Activated T-cell treated with anti-CD3 and anti-CD28 coated beads, Interleukin-2, amount 50 U/mL, for 72 hours (primary cell): ENCODE measurements around the gene DAPP1. TPM values are rescaled to one million over a fixed set of nuclear protein-coding genes. Genes with fewer than 3 reads are reported as not detected.

Source experiments
- ATAC-seq, 2 donors: fragments of 150-1000 bp; cut with Tn5 transposase; replicated peaks in 1 of 2; 2 replicates each; pipeline ENCODE4 v1.10.0; 2021; ENCODE audit warnings: moderate library complexity in 2 of 2, mild to moderate bottlenecking in 1 of 2
- DNase-seq, 2 donors: peaks; one replicate each; pipeline ENCODE4 v3.0.0; 2021 to 2022; ENCODE audit warnings: mixed read lengths in 1 of 2
- H3K27ac Mint-ChIP-seq: one replicate; pipeline ENCODE4 v1.8.0; 2022; ENCODE audit warnings: mild to moderate bottlenecking, moderate library complexity, mixed read lengths
- H3K27me3 Mint-ChIP-seq: one replicate; pipeline ENCODE4 v1.8.0; 2022; ENCODE audit warnings: low read depth, mixed read lengths
- H3K36me3 Mint-ChIP-seq, 2 donors: one replicate each; pipeline ENCODE4 v1.8.0; 2022; ENCODE audit warnings: mixed read lengths in 2 of 2, mild to moderate bottlenecking in 1 of 2; ENCODE audit not compliant: insufficient read depth in 2 of 2
- H3K4me1 Mint-ChIP-seq: one replicate; pipeline ENCODE4 v1.8.0; 2022; ENCODE audit warnings: low read depth, mixed read lengths
- H3K4me3 Mint-ChIP-seq, 2 donors: one replicate each; pipeline ENCODE4 v1.8.0; 2022; ENCODE audit warnings: mild to moderate bottlenecking in 2 of 2, mixed read lengths in 2 of 2, moderate library complexity in 2 of 2
- H3K9me3 Mint-ChIP-seq, 2 donors: one replicate each; pipeline ENCODE4 v1.8.0; 2022; ENCODE audit warnings: mixed read lengths in 2 of 2
- total RNA-seq, 2 donors: library from RNA; stranded (reverse); gene quantifications; one replicate each; pipeline ENCODE4 v1.2.3, GENCODE V29; 2022

Gene DAPP1
- total RNA-seq, 2 donors from 2014 or later, result 40.7 to 48.1 TPM

DNA sequence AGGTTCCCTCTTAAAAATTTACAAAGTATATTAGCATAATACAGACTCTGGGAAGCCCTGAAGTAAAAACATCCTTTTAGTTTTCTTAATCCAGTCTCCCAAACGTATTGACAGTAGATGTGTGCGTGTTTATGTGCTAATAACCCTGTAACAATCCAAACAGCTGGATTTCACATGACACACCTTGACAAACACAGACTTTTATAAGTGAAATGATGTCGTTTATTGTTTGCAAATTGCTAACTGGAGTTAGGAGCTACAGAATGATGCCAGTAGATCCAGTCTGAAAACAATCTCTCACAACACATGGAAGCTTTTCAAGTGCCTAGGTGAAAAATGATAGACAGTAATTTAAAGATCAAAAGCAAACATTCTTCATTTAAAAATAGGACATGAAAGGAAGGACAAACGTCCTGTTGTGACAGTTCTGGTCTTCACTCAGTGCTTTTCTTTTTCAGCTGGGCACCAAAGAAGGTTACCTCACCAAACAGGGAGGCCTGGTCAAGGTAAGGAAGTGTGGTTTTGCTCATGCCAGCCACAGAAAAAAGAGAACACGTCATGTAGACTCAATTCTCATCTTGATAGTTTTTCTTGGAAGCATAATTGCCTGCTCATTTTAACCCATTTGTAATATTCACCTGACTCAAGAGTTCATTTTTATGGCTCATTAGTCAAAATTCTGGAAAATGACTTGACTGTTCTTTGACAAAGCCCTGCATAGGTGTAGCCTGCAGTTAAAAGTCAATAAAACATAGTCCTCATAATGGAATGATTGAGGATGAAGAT is 44.7 kb downstream of the DAPP1 start:
- no peaks in the 10 kb centered on the region for H3K9me3 Mint-ChIP-seq
- H3K27me3 Mint-ChIP-seq, result no peaks in the 10 kb centered on the region
- ATAC-seq (peak; percentile 88 to 92), DNase-seq (peak; percentile 53 to 59)
- H3K4me3 Mint-ChIP-seq, result peak overlapping the region; percentile 4 to 70
- peaks cover 3 to 21% of the 10 kb centered on the region in 2 donors for H3K36me3 Mint-ChIP-seq
- peaks cover 62% of the 10 kb centered on the region for H3K4me1 Mint-ChIP-seq
- H3K27ac Mint-ChIP-seq, result peak overlapping the region; percentile 88

DNA sequence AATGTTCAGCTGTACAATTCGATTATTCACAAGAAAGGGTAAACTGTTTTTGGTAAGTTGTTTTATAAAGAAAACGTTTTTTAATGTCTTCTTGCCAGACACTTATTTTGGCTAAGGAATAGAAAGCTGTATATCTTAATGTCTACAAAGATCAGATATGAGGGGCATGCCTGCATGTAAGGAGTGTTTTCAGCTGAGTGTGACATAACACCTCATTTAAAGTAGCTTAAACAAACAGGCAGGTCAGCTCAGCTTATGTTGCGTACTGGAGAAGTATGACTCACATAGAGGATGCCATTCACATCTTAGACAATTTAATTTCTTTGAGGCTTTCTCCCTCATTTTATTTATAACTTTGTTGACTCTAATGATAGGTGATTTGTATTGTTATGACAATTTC is 47.2 kb downstream of the DAPP1 start:
- no peaks in the 10 kb centered on the region for H3K27me3 Mint-ChIP-seq
- DNase-seq (no peak), ATAC-seq (no peak)
- peaks cover 8 to 30% of the 10 kb centered on the region in 2 donors for H3K36me3 Mint-ChIP-seq
- no peak overlapping the region for H3K27ac Mint-ChIP-seq
- H3K4me1 Mint-ChIP-seq, result peaks cover 51% of the 10 kb centered on the region
- no peak overlapping the region for H3K4me3 Mint-ChIP-seq
- no peaks in the 10 kb centered on the region for H3K9me3 Mint-ChIP-seq

DNA sequence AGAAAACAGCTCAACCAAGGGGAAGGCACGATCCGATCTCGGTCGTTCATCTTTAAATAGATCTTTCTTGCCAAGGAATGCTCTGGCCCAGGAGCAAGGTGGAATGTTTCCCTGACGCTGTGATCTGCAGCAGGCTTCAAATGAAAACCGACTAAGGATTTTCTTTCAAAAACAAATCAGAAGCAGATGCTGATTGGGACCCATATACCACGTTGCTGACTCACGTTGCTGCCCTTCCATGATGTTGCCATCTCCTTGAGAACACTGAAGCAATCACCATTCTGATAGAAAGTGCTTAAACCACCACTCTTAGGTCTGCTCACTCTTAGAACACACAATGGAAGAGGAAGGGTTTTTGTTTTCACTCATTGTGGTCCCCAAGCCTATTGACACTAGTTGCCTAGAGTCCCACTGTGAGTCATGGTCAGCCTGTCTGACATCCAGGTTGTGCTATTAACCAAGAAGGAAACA is 51.5 kb downstream of the DAPP1 start:
- ATAC-seq, result peak; percentile 97 to 99
- DNase-seq, result peak; percentile 51 to 59
- Mint-ChIP-seq H3K9me3 (peaks cover 0 to 2% of the 10 kb centered on the region in 2 donors), H3K4me1 (peaks cover 41% of the 10 kb centered on the region), H3K27me3 (no peaks in the 10 kb centered on the region), H3K27ac (peak overlapping the region; percentile 40), H3K36me3 (peaks cover 12 to 34% of the 10 kb centered on the region in 2 donors), H3K4me3 (peak overlapping the region; percentile 41 to 58)

DNA sequence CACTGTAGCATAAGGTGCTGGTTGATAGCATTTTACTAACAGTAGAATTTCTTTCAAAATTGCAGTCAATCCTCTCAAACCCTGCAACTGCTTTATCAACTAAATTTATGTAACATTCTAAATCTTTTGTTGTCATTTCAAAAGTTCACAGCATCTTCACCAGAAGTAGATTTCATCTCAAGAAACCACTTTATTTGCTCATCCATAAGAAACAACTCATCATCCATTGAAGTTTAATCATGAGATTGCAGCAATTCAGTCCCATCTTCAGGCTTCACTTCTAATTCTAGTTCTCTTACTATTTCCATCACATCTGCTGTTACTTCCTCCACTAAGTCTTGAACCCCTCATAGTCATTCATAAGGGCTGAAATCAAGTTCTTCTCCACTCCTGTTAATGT is 55.9 kb downstream of the DAPP1 start:
- no peak overlapping the region for H3K27ac Mint-ChIP-seq
- ATAC-seq, result no peak

DNA sequence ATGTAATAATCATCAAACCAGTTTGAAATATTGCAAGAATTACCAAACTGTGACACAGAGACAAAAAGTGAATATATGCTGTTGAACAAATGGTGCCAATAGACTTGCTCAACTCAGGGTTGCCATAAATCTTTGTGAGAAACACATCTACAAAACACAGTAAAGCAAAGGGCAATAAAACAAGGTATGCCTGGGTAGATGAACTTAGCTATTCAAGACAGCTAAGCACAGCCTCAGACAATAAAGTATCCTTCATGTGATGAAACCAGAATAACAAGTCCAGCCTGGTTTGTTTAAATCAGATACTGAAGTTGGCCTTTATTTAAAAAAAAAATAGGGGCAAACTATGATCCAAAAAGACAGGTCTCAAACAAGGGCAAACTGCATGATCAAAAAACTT is 58.4 kb downstream of the DAPP1 start:
- no peak for ATAC-seq
- H3K27me3 Mint-ChIP-seq, result no peaks in the 10 kb centered on the region
- H3K4me3 Mint-ChIP-seq, result no peak overlapping the region
- no peak for DNase-seq
- no peak overlapping the region for H3K27ac Mint-ChIP-seq
- peaks cover 0 to 2% of the 10 kb centered on the region in 2 donors for H3K9me3 Mint-ChIP-seq
- peaks cover 7 to 14% of the 10 kb centered on the region in 2 donors for H3K36me3 Mint-ChIP-seq
- H3K4me1 Mint-ChIP-seq, result peaks cover 22% of the 10 kb centered on the region

More for the DNA sequence above, 55.9 kb downstream of the DAPP1 start:
- no peaks in the 10 kb centered on the region for H3K27me3 Mint-ChIP-seq
- no peak for DNase-seq
- H3K4me1 Mint-ChIP-seq, result peaks cover 33% of the 10 kb centered on the region
- peaks cover 12 to 22% of the 10 kb centered on the region in 2 donors for H3K36me3 Mint-ChIP-seq
- H3K4me3 Mint-ChIP-seq, result no peak overlapping the region
- peaks cover 0 to 2% of the 10 kb centered on the region in 2 donors for H3K9me3 Mint-ChIP-seq

DNA sequence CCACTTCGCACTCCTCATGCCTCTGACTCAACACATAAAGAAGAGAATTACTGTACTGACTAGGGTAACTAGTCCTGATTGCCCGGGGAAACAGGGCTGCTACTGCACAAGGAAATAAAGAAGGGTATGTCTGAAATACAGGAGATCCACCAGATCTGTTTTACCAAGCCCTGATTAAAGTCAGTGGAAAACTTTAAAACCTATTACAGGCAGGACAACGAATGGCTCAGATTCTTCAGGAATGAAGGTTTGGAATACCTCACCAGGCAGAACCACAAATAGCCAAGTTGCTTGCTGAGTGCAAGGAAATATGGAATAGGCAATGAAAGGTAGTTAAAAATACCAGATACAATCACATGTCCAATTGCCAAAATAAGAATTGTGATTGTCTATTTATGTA is 60.3 kb downstream of the DAPP1 start:
- H3K9me3 Mint-ChIP-seq, result no peaks in the 10 kb centered on the region
- H3K4me1 Mint-ChIP-seq, result peaks cover 16% of the 10 kb centered on the region
- H3K27ac Mint-ChIP-seq, result peak overlapping the region; percentile 7
- H3K27me3 Mint-ChIP-seq, result no peaks in the 10 kb centered on the region
- H3K4me3 Mint-ChIP-seq, result no peak overlapping the region
- ATAC-seq (no peak), DNase-seq (no peak)
- peaks cover 7 to 15% of the 10 kb centered on the region in 2 donors for H3K36me3 Mint-ChIP-seq

DNA sequence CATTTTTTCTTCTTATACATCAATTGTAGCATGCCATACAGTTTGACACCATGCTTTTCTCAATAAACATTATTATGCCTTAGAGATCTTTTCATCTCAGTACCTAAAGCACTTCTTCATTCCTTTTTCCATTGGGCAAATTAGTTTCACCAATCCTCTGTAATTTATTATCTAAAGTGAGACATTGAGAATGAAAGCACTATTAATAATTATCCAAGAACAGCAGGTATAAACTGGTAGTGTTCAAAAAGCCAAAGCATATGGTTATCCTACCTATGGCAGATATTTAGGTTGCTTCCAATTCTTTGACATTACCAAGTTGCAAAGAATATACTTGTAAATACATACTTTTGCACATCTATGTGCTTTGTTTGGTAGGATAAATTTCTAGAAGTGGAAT is 62.0 kb downstream of the DAPP1 start:
- peaks cover 3 to 12% of the 10 kb centered on the region in 2 donors for H3K36me3 Mint-ChIP-seq
- no peak for ATAC-seq
- no peak for DNase-seq

DNA sequence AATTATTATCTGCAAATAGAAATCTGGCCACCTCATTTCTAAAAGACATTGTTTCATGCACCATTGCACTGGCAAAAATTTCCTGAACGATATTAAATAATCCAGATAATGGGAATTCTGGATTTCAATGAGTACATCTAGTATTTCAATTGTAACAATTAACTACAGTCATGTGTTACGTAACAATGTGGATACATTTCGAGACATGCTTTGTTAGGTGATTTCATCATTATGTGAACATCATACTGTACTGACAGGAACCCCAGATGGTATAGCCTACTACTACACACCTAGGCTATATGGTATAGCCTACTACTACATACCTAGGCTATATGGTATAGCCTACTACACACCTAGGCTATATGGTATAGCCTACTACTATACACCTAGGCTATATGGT is 62.8 kb downstream of the DAPP1 start:
- Mint-ChIP-seq H3K27me3 (no peaks in the 10 kb centered on the region), H3K27ac (peak overlapping the region; percentile 60), H3K4me3 (no peak overlapping the region), H3K36me3 (peaks cover 3 to 11% of the 10 kb centered on the region in 2 donors), H3K4me1 (no peaks in the 10 kb centered on the region), H3K9me3 (no peaks in the 10 kb centered on the region)
- no peak for DNase-seq
- no peak for ATAC-seq

More for the DNA sequence above, 62.0 kb downstream of the DAPP1 start:
- no peaks in the 10 kb centered on the region for H3K27me3 Mint-ChIP-seq
- H3K4me1 Mint-ChIP-seq, result no peaks in the 10 kb centered on the region
- peak overlapping the region; percentile 50 for H3K27ac Mint-ChIP-seq
- no peaks in the 10 kb centered on the region for H3K9me3 Mint-ChIP-seq
- no peak overlapping the region for H3K4me3 Mint-ChIP-seq

DNA sequence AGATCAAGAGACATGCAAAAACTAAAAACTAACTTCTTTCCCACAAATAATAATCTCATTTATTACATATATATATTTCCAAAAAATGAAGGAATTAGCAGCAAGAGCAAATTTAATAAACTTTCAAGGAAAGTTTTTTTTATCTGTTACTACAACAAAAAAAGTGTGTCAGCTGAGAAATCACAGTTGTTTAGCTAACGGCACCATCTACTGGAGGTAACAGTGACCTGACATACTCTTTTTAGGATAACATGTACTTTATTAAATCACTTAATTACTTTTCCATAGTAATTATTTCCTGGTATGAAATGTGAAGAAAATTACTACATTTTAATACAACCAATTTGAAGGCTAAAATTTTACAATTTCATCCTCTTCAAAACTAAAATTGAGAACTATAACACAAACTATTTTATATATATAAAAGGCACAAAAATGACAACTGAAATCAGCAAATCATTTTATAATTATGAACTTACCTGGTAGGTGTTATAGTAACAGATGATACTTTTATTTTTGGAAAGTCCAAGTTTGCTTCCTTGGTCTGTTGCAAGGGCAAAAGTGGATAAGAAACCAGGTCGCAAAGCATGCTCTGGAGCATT is 68.5 kb downstream of the DAPP1 start:
- Mint-ChIP-seq H3K4me3 (no peak overlapping the region), H3K27ac (no peak overlapping the region), H3K36me3 (peaks cover 0 to 14% of the 10 kb centered on the region in 2 donors), H3K4me1 (peaks cover 2% of the 10 kb centered on the region), H3K27me3 (no peaks in the 10 kb centered on the region), H3K9me3 (no peaks in the 10 kb centered on the region)
- DNase-seq, result peak; percentile 28 to 34
- ATAC-seq, result no peak

DNA sequence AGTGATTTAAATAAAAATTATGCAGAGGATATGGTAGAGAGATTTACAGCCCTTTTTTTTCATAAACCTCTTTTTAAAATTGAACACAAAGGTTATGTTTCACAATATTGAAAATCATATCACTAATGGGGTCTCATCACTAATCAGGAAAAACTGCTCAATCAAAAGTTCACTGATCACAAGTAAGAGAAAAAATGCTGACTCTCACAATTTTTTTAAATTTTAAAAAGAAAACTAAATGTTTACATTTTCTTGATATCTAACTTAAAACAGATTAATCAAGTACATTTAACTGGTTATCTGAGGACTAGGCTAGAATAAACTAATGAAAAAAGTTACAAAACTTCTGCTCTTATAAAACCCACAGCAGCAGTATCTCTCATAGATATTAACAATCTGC is 69.1 kb downstream of the DAPP1 start:
- no peak for DNase-seq
- Mint-ChIP-seq H3K9me3 (no peaks in the 10 kb centered on the region), H3K27me3 (no peaks in the 10 kb centered on the region), H3K4me1 (peaks cover 7% of the 10 kb centered on the region), H3K36me3 (peaks cover 0 to 11% of the 10 kb centered on the region in 2 donors), H3K4me3 (no peak overlapping the region), H3K27ac (no peak overlapping the region)
- ATAC-seq, result no peak

DNA sequence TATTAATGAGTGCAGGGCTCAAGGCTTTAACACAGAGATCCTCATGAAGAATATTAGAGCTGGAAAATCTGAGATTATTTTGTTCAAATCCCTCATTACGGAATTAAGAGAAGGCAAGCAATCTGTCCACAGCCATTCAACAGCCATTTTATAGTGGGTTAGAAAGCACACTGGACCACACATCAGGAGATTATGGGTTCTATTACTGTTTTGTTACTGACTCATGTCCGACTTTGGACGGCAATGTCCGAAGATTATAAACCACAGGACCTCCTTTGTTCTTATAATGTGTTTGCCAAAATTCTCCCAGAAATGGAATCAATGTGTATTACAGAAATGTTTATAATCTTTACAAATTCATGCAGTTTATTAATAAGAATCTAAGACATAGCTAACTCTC is 69.5 kb downstream of the DAPP1 start:
- H3K4me1 Mint-ChIP-seq, result peaks cover 11% of the 10 kb centered on the region
- H3K9me3 Mint-ChIP-seq, result no peaks in the 10 kb centered on the region
- DNase-seq (no peak), ATAC-seq (no peak)
- H3K36me3 Mint-ChIP-seq, result peaks cover 0 to 11% of the 10 kb centered on the region in 2 donors
- no peak overlapping the region for H3K27ac Mint-ChIP-seq
- H3K27me3 Mint-ChIP-seq, result no peaks in the 10 kb centered on the region
- H3K4me3 Mint-ChIP-seq, result no peak overlapping the region

DNA sequence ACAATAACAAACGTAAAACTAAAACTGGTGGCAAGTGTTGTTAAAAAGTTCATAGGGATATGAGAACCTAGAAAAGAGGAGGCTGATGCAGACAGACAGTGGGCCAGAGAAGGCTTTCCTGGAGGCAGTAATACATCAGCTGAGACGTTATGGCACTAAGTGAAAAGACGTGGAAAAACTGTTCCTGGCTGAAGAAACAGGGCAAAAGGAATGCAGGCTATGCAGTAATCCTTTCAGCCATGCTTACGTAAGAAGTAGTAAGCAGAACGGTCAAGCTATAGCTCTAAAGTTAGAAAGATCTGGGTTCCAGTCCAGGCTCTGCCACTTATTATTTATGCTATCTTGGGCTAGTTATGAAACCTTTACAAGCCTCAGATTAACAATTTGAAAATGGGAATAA is 71.2 kb downstream of the DAPP1 start:
- H3K4me1 Mint-ChIP-seq, result peaks cover 25% of the 10 kb centered on the region
- no peaks in the 10 kb centered on the region for H3K9me3 Mint-ChIP-seq
- H3K27ac Mint-ChIP-seq, result no peak overlapping the region
- ATAC-seq (no peak), DNase-seq (no peak)
- H3K36me3 Mint-ChIP-seq, result peaks cover 0 to 8% of the 10 kb centered on the region in 2 donors
- no peaks in the 10 kb centered on the region for H3K27me3 Mint-ChIP-seq
- H3K4me3 Mint-ChIP-seq, result no peak overlapping the region

DNA sequence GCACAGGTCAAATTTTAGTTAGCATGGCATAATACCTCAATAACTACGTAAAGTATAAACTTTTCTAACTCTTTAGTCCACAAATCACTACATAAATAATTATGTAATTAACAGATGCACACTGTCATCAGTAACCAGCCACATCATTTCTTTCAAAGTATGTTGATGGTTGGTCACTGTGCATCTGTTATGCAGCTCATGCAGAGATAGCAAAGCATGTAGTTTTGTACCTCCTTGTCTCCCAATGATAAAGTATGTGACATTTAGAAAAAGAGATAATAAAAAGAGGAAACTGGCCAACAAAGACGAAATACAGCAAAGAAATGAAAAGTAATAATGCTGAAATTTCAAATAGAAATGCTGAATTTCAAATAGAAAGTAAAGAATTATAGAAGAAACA is 74.7 kb downstream of the DAPP1 start:
- ATAC-seq (no peak), DNase-seq (no peak)
- no peaks in the 10 kb centered on the region for H3K27me3 Mint-ChIP-seq
- peak overlapping the region; percentile 85 for H3K27ac Mint-ChIP-seq
- peak overlapping the region in 1 of 2 donors; percentile 61 for H3K4me3 Mint-ChIP-seq
- peaks cover 40% of the 10 kb centered on the region for H3K4me1 Mint-ChIP-seq
- H3K9me3 Mint-ChIP-seq, result no peaks in the 10 kb centered on the region
- peaks cover 0 to under 1% of the 10 kb centered on the region in 2 donors for H3K36me3 Mint-ChIP-seq
